PFSK-1 (cell line): ENCODE measurements around the gene LDAF1.

Experiments
- POLR2AphosphoS5 ChIP-seq: IDR thresholded peaks from 2 replicates; pipeline ENCODE4 v1.6.1; 2012; ENCODE audit warnings: low read depth, mild to moderate bottlenecking, control low read depth, low read length, moderate library complexity
- SIN3A ChIP-seq: IDR thresholded peaks from 2 replicates; pipeline ENCODE4 v1.6.1; 2012; ENCODE audit warnings: mild to moderate bottlenecking, low read length, moderate library complexity, borderline replicate concordance; ENCODE audit not compliant: insufficient read depth
- TF ChIP-seq, protein P1 (sequence below), 2 experiments: IDR thresholded peaks; 2 replicates each; pipeline versions ENCODE4 v1.6.1 to v1.8.0; 2011 to 2012; ENCODE audit warnings: low read depth in 2 of 2, low read length in 2 of 2, control low read depth in 1 of 2, inconsistent platforms in 1 of 2, mild to moderate bottlenecking in 1 of 2, moderate library complexity in 1 of 2; ENCODE audit not compliant: insufficient read depth in 1 of 2

DNA sequence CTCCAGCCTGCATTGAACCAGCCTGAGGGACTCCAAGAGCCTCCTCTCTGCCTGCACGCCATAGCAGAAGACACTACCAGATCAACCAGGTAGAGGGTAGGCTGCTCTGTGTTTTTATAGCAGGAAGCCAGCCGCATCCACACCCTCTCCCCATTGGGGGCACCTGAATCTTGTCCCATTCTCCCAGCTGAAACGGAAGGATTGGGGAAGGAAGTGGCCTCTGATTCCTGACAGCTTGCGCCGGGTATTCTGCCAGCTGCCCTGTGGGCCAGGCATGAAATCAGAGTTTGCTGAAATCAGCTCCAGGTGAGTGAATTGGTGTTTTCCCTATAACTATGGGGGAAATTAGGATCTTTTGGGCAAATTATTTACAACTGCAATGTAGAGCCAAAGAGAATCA lies 53.0 kb downstream of the LDAF1 start, which contains the start of gene ZP2:
- no peak for TF ChIP-seq SIN3A
- no peak for TF ChIP-seq POLR2AphosphoS5
- TF ChIP-seq, protein P1, sequence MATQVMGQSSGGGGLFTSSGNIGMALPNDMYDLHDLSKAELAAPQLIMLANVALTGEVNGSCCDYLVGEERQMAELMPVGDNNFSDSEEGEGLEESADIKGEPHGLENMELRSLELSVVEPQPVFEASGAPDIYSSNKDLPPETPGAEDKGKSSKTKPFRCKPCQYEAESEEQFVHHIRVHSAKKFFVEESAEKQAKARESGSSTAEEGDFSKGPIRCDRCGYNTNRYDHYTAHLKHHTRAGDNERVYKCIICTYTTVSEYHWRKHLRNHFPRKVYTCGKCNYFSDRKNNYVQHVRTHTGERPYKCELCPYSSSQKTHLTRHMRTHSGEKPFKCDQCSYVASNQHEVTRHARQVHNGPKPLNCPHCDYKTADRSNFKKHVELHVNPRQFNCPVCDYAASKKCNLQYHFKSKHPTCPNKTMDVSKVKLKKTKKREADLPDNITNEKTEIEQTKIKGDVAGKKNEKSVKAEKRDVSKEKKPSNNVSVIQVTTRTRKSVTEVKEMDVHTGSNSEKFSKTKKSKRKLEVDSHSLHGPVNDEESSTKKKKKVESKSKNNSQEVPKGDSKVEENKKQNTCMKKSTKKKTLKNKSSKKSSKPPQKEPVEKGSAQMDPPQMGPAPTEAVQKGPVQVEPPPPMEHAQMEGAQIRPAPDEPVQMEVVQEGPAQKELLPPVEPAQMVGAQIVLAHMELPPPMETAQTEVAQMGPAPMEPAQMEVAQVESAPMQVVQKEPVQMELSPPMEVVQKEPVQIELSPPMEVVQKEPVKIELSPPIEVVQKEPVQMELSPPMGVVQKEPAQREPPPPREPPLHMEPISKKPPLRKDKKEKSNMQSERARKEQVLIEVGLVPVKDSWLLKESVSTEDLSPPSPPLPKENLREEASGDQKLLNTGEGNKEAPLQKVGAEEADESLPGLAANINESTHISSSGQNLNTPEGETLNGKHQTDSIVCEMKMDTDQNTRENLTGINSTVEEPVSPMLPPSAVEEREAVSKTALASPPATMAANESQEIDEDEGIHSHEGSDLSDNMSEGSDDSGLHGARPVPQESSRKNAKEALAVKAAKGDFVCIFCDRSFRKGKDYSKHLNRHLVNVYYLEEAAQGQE (IDR thresholded peaks at IDR 0.05; ENCODE audit: insufficient read depth in 1 of 2, low read depth in 2 of 2, low read length in 2 of 2): no peak
